ENCODE measurements around the gene FOXN3.

DNA sequence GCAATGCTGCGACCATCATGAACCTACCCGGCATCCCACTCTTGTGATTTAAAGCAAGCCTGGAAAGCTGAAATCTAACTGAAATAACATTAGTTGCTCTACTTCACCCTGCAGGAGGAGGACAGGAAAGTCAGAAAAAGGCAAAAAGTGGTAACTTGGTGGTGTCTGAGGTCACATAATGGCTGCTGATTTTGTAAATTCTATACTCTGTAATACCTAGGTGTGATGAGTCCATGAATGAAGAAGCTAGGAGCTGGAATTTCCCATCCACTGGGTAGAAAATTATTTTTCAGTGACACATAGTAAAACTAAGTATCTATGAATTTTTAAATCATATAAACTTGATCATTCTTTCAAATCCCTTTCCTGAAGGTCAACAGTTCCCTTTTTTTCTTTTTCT is 183.8 kb downstream of the FOXN3 start:
- TF ChIP-seq, protein P1, sequence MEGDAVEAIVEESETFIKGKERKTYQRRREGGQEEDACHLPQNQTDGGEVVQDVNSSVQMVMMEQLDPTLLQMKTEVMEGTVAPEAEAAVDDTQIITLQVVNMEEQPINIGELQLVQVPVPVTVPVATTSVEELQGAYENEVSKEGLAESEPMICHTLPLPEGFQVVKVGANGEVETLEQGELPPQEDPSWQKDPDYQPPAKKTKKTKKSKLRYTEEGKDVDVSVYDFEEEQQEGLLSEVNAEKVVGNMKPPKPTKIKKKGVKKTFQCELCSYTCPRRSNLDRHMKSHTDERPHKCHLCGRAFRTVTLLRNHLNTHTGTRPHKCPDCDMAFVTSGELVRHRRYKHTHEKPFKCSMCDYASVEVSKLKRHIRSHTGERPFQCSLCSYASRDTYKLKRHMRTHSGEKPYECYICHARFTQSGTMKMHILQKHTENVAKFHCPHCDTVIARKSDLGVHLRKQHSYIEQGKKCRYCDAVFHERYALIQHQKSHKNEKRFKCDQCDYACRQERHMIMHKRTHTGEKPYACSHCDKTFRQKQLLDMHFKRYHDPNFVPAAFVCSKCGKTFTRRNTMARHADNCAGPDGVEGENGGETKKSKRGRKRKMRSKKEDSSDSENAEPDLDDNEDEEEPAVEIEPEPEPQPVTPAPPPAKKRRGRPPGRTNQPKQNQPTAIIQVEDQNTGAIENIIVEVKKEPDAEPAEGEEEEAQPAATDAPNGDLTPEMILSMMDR (IDR thresholded peaks at IDR 0.05), result no peak
- TF ChIP-seq POLR2A (IDR thresholded peaks at IDR 0.05), result no peak
- TF ChIP-seq POLR2AphosphoS5 (IDR thresholded peaks at IDR 0.05), result no peak
